HG02970 (cell line): Measurements from ENCODE around the gene MST1R.
"Not testable (repeated sequence)": the region's sequence is repeated elsewhere in the genome, so short reads cannot be mapped to it uniquely, and the experiment has no call there.

Experiments used
- ATAC-seq: cut with Tn5 transposase; IDR thresholded peaks from one replicate; pipeline ENCODE4 v1.9.1; 2021; ENCODE audit warnings: mild to moderate bottlenecking, moderate library complexity, moderate number of reproducible peaks; ENCODE audit not compliant: unreplicated experiment, low FRiP score

Gene MST1R

DNA sequence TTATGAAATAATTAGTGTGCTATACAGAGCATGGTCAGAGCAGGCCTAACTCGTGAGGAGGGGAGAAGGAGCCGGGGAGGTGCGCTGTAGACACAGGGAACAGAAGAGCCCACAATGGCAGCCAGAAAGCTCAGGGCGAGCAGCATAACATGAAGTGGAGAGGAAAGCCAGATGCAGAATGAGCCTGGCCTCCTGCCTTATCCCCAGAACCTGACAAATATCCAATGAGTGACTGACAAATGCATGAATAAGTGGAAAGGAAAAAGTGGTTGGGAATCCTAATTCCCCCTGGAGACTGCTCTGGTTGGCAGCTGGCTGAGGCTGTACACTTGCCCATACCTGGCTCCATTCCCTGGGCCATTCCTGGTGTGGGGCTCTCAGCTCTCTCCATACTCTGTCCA, 9.2 kb upstream of the MST1R start:
- ATAC-seq = no peak

DNA sequence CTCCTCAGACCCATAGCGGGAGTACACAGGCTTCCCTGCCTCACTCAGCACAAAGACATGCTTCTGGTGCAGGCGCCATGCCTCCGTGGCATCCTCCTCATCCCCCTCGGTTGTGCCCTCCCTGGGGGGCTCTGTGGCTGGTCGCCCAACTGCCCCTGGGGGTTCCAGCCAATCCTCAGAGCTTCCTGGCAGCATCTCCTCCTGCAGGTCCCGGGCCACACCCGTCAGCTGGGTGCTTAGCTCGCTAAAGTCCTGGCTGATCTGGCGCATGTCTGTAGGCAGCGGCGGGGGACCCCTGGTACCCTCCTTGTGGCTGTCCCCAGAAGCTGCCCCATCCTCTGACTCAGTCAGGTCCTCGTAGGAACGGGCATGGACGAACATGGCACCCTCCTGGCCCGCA, 7.9 kb upstream of the MST1R start:
- no peak for ATAC-seq

DNA sequence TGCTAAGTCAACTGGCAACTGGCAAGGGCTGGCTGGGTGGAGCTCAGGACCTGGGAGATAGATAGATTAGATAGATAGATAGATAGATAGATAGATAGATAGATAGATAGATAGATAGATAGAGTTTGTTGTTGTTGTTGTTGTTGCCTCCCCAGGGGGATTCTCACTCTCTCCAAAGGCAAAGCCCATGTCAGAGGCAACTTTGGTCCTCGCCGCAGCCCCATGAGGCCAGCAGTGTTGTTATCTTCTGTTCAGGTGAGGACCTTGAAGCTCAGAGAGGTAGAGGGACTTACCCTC, 7.4 kb upstream of the MST1R start:
- no peak for ATAC-seq

DNA sequence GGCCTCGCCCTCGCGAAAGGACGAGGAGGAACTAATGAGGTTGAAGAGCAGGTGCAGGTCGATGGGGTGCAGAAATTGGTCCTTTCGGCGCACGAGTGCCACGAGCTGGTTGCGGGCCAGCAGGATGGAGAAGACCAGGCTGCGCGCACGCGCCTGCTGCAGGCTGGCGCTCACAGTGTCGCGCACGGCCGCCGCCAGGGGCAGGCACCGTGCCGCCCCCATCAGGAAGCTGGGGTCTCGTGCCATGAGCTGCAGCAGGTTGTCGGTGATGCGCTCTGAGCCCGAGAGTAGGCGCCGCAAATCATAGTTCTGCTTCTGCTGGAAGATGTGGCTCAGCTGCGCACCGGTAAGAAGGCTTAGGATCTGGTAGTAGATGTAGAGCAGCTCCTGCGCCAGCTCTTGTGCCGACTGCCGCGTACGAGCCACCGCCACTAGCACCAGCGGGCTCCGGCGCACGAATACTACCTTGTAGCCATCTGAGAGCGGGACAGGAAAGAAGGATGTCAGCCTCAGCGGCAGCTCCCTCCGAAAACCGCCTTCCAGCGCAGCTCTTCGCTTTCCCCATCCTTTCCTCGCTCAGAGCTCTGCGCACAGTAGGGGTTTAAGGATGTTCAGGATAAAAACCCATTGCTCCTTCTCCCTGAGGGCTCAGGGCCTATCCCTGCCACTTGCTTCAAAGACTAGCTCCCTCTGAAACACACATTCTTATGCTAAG, 6.9 kb upstream of the MST1R start:
- no peak for ATAC-seq

DNA sequence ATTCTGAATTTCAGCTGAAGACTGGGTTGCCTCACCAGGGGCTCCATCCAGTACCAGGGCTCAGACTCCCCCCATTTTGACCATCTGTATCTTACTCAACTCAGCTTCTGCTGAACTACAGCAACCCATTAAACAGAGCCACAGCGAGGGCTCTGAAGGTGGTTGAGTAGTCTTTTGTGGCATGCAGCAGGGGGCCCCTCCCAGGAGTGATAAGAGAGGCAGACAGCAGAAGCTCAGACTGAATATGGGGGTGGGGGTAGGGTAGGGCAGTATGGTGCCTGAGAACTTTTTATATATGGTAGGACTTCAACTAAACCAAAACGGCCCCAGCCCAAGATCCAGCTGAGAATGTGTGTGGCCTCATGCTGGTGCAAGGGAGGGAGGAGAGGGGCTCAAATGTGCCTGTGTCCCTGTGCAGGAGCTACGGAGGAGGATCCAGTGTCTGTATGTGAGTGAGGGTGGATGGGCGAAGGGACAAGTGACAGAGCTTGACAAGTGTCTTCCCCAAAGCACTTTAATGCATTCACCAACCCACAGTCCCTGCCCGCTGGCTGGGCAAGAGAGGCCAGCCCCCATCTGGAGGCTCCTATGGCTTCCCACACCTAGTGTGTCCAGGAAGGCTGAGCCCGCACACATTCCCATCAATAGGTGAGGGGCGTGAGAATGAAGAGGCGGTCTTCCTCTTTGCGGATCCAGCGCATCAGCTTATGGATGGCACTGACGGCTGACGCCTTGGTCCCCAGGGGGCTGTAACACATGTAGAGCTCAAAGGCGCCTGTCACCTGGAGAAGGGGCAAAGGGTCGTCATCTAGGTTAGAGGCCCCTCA, 4.9 kb upstream of the MST1R start:
- ATAC-seq = no peak

DNA sequence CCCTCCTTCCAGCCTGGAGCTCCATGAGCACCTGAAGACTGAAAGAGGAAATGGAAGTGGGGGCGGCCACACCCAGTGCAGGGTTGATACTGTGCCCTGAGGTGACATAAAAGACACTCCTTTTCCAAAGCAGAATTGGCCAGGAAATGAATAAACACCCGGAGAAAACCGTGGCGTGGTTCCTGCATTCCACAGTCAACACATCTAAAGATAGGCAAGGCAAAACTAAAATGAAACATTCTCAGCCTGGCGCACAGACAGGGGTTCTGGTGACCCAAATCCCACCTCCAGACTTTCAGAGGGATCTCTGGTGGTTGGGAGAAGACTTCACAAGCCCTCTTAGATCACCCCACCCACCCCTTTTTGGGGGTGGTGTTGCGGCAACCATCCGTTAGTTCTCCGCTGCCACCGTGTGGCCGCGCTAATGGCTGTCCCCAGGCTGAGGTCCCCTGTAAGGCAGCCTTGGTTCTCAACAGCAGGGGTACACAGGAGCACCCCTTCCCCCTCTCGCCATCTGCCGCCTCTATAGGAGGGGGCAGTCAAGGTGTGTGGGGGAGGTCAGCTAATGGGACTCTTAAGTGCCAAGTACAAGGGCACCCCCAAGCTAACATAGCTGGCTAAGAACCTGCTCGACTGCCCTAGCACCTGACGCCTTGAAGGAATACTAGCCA, 2.5 kb upstream of the MST1R start:
- no peak for ATAC-seq

DNA sequence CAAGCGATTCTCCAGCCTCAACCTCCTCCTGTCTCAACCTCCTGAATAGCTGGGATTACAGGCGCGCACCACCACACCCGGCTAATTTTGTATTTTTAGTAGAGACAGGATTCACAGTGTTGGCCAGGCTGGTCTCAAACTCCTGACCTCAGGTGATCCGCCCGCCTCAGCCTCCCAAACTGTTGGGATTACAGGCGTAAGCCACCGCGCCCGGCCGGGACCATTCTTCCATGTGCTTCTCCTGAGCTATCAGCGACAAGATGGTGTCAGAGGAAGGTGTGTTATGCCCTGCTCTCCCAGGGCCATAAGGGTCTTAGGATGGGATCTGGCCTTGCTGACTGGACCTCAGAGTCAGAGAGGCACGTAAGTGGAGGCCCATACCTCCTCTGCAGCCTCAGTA, 775 bp upstream of the MST1R start:
- not testable (repeated sequence) for ATAC-seq

DNA sequence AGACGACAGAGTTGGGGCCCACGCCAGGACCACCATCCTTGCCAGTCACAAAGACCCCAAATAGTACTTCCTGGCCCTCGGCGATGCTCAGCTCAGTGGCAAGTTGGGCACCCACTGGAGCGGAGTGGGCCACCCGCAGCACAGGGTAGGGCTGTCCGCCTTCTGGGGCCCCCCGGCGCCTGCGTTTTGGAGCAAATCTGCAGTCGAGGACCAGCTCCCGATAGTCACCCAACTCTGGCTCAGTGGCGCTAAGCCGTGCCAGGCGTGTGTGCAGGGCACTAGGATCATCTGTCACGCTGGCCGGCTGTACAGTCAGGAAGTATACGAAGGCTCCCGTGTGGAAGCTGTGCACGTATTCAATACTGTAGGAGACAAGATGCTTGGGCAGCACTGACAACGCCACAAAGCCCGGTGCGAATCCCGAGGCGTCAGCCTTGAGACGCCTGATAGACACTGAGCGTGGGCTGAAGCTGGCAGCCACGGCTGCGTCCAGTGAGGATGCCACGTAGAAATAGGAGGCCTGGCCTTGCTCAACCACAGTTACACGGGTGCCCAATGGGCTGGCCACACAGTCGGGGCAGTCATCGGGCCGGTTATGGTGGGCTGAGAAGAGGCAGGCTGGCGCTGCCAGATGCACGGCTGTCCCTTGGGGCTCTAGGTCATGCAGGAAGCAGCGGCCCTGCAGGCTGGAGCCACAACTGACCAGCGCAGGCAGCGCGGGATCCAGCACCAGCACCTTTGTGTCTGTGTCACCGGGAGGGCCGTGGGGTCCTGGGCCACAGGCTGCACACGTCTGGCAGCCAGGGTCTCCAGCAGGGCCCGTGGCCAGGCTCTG, 945 bp downstream of the MST1R start:
- no peak for ATAC-seq

DNA sequence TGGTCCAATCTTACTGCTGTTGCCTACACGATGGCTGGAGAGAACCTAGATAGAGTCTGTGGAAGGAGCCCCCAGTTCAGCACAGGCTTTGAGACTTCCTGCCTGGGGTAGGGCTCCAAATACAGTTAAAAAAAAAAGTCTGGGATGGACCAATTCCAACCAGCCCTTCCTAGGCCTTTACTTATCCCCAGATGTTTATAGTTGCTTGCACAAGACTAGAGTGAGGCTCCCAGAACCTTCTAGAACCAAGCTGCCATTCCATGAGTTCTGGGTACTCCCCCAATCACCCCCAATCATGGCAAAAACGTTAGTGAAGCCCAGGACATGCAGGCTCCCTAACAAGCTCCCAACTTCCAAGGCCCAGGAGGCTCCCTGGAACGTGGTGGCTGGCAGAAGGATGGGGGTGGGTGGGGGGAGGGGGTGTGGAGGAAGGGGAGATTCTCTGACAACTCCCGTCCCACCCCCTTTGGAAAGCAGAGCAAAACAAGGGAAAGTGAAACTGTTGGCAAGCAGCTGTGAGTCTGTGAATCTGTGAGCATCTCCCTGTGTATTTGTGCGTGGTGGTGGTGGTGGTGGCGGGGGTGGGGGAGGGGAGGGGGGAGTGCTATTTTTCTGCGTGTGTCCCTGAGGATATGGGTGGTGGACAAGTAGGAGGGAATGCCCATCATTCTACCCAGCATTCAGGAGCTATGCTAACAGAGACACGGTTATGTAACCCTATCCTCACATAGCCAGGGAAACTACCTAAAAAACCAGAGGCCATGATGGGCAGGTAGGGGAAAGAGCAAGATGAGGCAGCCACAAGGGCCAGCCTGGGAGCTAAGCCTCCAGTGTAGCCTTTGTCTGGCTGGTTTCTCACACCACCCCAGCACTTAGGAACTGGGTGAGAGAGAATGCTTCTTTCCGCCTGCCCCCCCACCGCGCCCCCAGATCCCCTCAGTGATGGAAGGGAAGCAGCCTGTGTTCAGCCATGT, 2.0 kb downstream of the MST1R start:
- no peak for ATAC-seq

DNA sequence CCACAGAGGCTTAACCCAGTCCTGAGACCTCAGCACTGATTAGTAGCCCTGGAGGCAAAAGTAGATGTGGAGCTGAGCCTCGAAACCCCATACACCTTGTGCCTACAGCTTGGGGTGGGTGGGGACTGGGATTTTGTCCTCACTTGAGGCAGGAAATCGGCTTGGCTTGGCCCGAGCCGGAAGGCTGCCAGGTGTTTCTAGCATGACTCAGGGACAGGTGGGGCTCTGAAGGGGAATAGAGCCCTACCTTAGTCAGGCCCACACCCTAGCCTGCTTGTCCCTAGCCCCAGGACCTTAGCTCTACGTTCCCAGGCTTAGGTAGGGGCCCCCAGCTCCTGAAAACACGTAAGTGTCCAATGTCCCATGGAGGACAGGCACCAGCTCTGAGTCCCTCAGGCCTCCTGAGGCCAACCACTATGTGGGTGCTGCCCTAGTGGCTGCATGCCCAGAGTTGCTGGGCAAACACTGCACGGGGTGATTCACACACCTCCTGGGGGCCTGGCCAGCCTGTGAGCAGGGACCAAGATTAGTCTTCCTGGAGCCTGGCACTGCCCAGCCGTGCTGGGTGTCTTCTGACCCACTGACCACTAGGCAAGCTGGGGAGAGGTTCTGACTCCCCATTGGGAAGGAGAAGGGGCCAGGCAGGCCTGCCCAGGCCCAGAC, 3.1 kb downstream of the MST1R start:
- no peak for ATAC-seq

DNA sequence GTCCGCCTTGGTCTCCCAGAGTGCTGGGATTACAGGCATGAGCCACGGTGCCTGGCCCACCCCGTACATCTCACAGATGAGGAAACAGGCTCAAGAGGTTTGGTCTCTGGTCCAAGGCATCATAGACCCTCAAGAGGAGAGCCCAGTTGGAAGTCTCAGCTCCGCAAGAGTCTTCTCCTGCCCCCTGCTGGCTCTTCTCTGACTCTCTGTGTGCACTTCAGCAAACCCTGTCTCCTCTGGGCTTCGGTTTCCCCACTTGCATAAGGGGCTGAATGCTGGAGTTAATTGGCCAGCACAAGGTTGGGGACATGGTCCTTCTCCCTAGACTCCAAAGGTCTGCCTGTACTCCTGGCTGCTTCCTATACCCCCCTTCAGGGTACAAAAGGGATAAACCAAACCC, 3.9 kb downstream of the MST1R start:
- ATAC-seq = no peak

DNA sequence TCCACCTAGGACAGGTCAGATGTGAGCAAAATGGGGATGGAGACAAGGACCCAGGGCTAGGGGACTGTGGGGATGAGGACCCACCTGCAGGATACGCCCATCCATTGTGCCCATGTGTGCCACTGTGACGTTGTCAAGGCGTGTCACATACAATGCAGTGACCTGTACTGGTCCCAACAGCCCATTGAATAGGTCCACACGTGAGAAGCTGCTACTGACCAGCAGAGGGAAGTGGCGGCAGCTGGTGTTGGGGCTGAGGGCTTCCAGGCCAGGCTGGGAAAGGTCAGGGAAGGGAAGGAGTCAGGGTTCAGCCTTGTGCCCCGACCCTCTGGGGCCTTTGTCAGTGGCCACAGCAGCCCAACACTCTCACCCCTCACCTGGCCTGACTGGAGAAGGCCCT, 4.7 kb downstream of the MST1R start:
- ATAC-seq = no peak

DNA sequence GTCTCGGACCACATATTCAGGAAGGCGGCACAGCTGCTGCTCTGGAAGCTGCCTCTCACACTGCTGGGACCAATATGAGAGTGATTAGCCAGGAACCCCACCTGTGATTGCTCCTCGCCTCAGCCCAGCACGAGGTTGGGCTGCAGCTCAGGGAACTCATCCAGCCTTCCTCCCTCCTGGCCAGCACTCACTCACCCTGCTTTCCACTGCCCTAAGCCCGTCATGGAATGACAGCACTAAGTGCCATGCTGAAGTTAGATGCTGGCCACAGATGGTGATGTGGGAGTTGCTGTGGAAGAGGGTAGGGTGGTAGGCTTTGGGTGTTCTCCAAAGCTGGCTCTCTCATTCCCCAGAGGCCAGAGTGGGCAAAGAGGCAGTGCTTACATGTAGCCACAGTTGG, 7.3 kb downstream of the MST1R start:
- ATAC-seq = no peak

DNA sequence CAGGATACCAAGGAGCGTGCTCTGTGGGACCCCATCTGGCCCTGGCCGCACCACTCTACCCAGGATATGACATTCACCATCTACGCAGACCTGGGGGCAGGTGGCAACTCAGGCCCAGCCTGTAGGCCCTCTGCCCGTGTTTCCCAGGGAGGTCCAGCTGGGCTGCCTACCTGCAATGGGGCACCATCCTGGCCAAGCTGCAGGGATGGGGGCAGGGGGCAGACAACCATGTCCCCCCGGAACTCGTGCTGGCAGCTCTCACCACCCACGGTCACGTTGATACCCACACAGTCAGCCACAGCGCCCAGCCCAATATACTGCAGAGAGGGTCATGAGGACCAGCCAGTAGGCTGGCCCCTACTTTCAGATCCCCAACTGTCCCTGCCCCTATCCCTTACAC, 7.9 kb downstream of the MST1R start:
- ATAC-seq = no peak

DNA sequence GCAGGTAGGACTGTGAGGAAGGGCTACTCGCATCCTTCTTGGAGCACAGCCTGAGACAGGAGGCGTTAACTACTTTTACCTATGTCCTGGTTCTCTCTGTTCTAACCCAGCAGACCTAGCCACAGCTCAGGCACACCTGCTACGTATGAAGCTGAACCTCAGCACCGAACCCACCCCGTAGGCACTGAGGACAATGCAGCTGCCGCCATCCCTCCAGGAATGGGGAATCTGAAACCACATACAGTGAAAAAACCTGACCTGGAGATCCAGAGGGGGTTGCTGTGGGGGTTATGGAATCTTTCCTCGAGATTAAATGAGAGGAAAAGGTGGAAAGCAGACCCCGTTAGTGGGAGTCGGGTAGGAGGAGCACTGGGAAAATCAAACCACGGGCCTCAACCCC, 14.4 kb downstream of the MST1R start:
- no peak for ATAC-seq

DNA sequence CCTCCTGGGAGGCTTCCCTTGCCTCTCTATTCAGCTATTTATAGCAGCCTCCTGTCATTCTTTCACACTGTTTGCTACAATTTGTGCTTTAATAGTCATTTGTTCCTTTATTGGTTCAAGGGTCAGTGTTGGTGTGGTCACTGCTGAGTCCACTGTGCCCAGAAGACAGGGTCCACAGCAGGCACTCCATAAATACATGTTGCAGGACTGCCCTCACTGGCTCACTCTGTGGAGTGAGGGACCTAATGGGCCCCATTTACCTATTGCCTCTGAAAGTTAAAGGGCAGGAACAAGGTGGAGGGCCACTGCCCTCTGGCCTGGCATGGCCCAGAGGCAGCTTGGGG, 16.8 kb downstream of the MST1R start:
- no peak for ATAC-seq

DNA sequence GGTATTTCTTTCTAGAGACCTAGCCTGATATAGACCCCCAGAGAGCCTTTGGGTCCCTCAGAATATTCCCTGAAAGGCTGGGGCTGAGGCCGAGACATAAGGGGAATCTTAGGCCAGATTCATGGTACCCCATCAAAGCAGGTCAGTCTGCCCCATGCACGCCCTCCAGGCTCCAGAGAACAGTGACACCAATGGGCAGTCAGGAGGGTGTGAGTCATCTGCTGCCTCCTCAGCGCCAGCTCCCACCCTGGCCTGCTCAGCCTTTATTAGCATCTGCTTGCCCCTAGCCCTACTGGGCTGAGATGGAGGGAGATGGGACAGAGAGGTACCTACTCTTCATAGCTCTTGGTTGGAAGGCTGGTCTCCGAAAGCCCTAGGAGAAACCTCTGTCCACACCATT, 19.7 kb downstream of the MST1R start:
- no peak for ATAC-seq

DNA sequence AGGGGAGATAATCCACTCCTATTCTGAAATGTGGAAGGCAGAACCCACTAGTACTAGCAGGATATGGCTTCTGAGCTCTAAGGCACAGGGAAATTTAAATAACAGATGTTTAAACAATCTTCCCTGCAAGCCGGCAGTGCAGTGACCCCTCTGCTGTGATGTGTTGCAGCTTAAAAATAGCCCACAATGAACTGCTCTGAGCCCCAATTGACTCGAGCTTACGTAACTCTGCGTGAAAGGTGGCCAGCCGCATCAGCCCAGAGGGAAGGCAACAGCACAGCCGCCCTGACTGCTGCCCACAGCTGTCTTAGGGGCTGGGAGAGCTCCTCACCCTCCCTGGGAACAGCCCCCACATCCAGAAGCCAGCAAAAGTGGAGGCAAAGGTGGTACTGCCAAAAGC, 21.5 kb downstream of the MST1R start:
- no peak for ATAC-seq

DNA sequence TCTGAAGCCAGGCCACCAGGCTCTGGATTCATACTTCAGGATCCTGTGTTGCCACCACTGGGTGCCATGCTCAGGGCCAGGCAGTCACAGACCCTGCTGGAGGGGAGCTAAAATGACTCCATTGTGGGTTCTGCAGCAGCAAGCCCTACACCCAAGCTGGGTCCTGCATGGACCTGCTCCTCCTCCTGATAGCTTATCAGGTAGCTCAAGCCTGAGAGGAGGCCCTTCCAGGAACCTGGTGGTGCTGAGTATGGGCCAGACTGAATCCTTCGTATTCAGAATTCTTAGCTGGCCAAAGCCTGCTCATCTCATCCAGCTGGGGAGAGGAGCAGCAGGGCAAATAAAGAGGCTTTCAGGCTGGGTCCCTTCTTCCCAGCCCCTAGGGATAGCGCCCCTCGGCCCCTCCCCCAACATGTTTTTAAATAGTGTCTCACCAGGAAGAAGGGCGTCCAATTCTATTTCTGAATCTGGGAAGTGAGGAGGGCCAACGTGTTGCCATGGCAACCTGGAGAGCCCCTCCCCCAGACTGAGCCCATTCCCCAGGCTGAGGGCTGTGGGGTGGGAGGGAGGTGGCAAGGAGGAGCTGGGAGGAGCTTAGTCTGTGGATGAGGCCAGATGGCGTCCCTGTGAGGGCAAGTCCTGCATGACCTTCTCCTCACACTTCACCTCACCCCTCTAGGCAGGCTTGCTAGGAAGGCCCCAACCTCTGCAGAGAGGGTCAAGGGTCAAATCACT, 22.9 kb downstream of the MST1R start:
- no peak for ATAC-seq
